GM23338 (cell line): Measurements from ENCODE around the gene IL18R1. TPM values are rescaled to one million over a fixed set of nuclear protein-coding genes. Genes with fewer than 3 reads are reported as not detected.

Experiments used
- ATAC-seq: fragments of 200-7000 bp; cut with Tn5 transposase; 3 replicates; pipeline ENCODE4 v1.9.1; 2020
- DNase-seq: peaks from one replicate; pipeline ENCODE4 v3.0.0-alpha.2; 2015; ENCODE audit warnings: low spot score
- H2AFZ ChIP-seq: fragments of 200-600 bp; sonication (generic); 2 replicates; pipeline ENCODE4 v1.8.0; 2016; ENCODE audit warnings: antibody characterized with exemption, mild to moderate bottlenecking, moderate library complexity
- H3F3A ChIP-seq: fragments of 200-600 bp; sonication (generic); replicated peaks from 2 replicates; pipeline ENCODE4 v1.8.0; 2017; ENCODE audit warnings: antibody characterized with exemption, mixed run types, low read depth
- H3K27ac ChIP-seq: fragments of 200-600 bp; sonication (generic); 2 replicates; pipeline ENCODE4 v1.6.1; 2016; ENCODE audit warnings: low read depth
- H3K27me3 ChIP-seq: fragments of 200-600 bp; sonication (generic); 2 replicates; pipeline ENCODE4 v1.8.0; 2016; ENCODE audit warnings: mild to moderate bottlenecking, mixed run types, moderate library complexity; ENCODE audit not compliant: insufficient read depth
- H3K36me3 ChIP-seq: fragments of 200-600 bp; sonication (generic); 2 replicates; pipeline ENCODE4 v1.8.0; 2016; ENCODE audit warnings: mild to moderate bottlenecking; ENCODE audit not compliant: insufficient read depth
- H3K4me1 ChIP-seq: fragments of 200-600 bp; sonication (generic); 2 replicates; pipeline ENCODE4 v1.8.0; 2016; ENCODE audit warnings: mild to moderate bottlenecking, moderate library complexity; ENCODE audit not compliant: insufficient read depth
- H3K4me2 ChIP-seq: fragments of 200-600 bp; sonication (generic); 2 replicates; pipeline ENCODE4 v1.7.1; 2017; ENCODE audit warnings: mixed run types
- H3K4me3 ChIP-seq: fragments of 200-600 bp; sonication (generic); 2 replicates; pipeline ENCODE4 v1.6.1; 2016; ENCODE audit warnings: mixed run types
- H3K79me2 ChIP-seq: fragments of 200-600 bp; sonication (generic); replicated peaks from 2 replicates; pipeline ENCODE4 v1.8.0; 2017; ENCODE audit warnings: mild to moderate bottlenecking; ENCODE audit not compliant: insufficient read depth
- H3K9me2 ChIP-seq: fragments of 200-600 bp; sonication (generic); 2 replicates; pipeline ENCODE4 v1.8.0; 2017; ENCODE audit not compliant: insufficient read depth
- H4K20me1 ChIP-seq: fragments of 200-600 bp; sonication (generic); replicated peaks from 2 replicates; pipeline ENCODE4 v1.8.0; 2017; ENCODE audit warnings: mild to moderate bottlenecking; ENCODE audit not compliant: insufficient read depth
- H3K27ac Mint-ChIP-seq: 2 replicates; pipeline ENCODE4 v1.8.0; 2020; ENCODE audit warnings: inconsistent platforms, mild to moderate bottlenecking, moderate library complexity, mixed read lengths
- H3K27me3 Mint-ChIP-seq: 3 replicates; pipeline ENCODE4 v1.8.0; 2022; ENCODE audit warnings: low read depth, mild to moderate bottlenecking, moderate library complexity, mixed read lengths, inconsistent platforms; ENCODE audit not compliant: insufficient read depth, poor library complexity
- H3K36me3 Mint-ChIP-seq: 3 replicates; pipeline ENCODE4 v1.8.0; 2021; ENCODE audit warnings: low read depth, mild to moderate bottlenecking, inconsistent platforms, moderate library complexity, mixed read lengths
- H3K4me1 Mint-ChIP-seq: 3 replicates; pipeline ENCODE4 v1.8.0; 2020; ENCODE audit warnings: mild to moderate bottlenecking, inconsistent platforms, mixed read lengths
- H3K4me3 Mint-ChIP-seq: 3 replicates; pipeline ENCODE4 v1.8.0; 2021; ENCODE audit warnings: moderate library complexity, mild to moderate bottlenecking, inconsistent platforms, mixed read lengths
- H3K9me3 Mint-ChIP-seq: 3 replicates; pipeline ENCODE4 v1.8.0; 2020; ENCODE audit warnings: moderate library complexity, mild to moderate bottlenecking, inconsistent platforms, mixed read lengths
- CREB1 ChIP-seq: fragments of 250-450 bp; sonication (Bioruptor Pico); IDR thresholded peaks from 2 replicates; pipeline ENCODE4 v1.5.0; 2020; ENCODE audit warnings: low read depth, mild to moderate bottlenecking, moderate library complexity
- CTCF ChIP-seq, 2 experiments: fragments of 200-600 bp in 1 of 2; sonication (generic) in 1 of 2; conservative IDR thresholded peaks; 2 replicates each; pipeline versions ENCODE4 v1.5.1 to v1.6.1; 2016 to 2017; ENCODE audit warnings: antibody characterized with exemption in 2 of 2, low read depth in 2 of 2, mild to moderate bottlenecking in 2 of 2, moderate library complexity in 1 of 2
- EZH2phosphoT487 ChIP-seq: fragments of 200-600 bp; sonication (generic); IDR thresholded peaks from one replicate; pipeline ENCODE4 v1.8.1; 2018; ENCODE audit warnings: antibody characterized with exemption; ENCODE audit not compliant: unreplicated experiment
- POLR2AphosphoS5 ChIP-seq: IDR thresholded peaks from 2 replicates; pipeline ENCODE4 v1.6.1; 2016; ENCODE audit warnings: antibody characterized with exemption, low read depth
- REST ChIP-seq: IDR thresholded peaks from one replicate; pipeline ENCODE4 v1.6.1; 2018; ENCODE audit warnings: antibody characterized with exemption; ENCODE audit not compliant: unreplicated experiment
- STAT1 ChIP-seq: IDR thresholded peaks from one replicate; pipeline ENCODE4 v1.6.1; 2016; ENCODE audit warnings: antibody characterized with exemption; ENCODE audit not compliant: unreplicated experiment
- ZNF462 ChIP-seq: fragments of 250-450 bp; sonication (Bioruptor Pico); IDR thresholded peaks from 2 replicates; pipeline ENCODE4 v1.5.0; 2020; ENCODE audit warnings: mild to moderate bottlenecking, moderate library complexity
- long read RNA-seq: library from polyadenylated mRNA; unstranded; transcript quantifications from one replicate; pipeline ENCODE4 v2.0.0, GENCODE V29; 2020; ENCODE audit not compliant: unreplicated experiment
- polyA plus RNA-seq: library from polyadenylated mRNA; unstranded; fragments of >200 nt; fragmentation: Nextera tagmentation; extraction: Ambion mirVana; gene quantifications from 2 replicates; pipeline ENCODE4 v1.2.1, GENCODE V29; 2016
- total RNA-seq: library from RNA; depleted of rRNA; stranded (reverse); fragments of >200 nt; shearing (Covaris generic); gene quantifications from 2 replicates; pipeline ENCODE4 v1.2.3, GENCODE V29; 2014; rRNA removed

Gene IL18R1
- 0.17 and 0.89 TPM in 2 replicates for total RNA-seq
- 0.39 TPM in 1 of 2 replicates, not detected in the other for polyA plus RNA-seq
- long read RNA-seq, result 0 reads

- no peaks in the 10 kb centered on the region; the same call in 1 of the 2 replicates for H3K4me1 ChIP-seq
These were observed at the start of gene IL18R1 for GRCh38 chr2:102355526-102356380. IL18R1 (plus strand) TSS chr2:102355796; CDS start chr2:102362661, 6,865 bp downstream.

More at GRCh38 chr2:102355526-102356380, at the start of gene IL18R1:
- Mint-ChIP-seq H3K9me3 (no peaks in the 10 kb centered on the region), H3K27me3 (peaks cover 12% of the 10 kb centered on the region), H3K36me3 (no peaks in the 10 kb centered on the region), H3K4me3 (peak within 1 kb of the TSS; percentile 79), H3K27ac (no peak within 1 kb of the TSS), H3K4me1 (no peaks in the 10 kb centered on the region; the same call in 2 of the 3 replicates)
- Histone ChIP-seq H3K9me2 (no peaks in the 10 kb centered on the region), H3K27me3 (peaks cover 20% of the 10 kb centered on the region), H3K27ac (no peak within 1 kb of the TSS), H4K20me1 (no peaks in the 10 kb centered on the region), H3K79me2 (no peaks in the 10 kb centered on the region), H3K4me2 (peak within 1 kb of the TSS; percentile 87), H3K4me3 (peak within 1 kb of the TSS; percentile 72), H3K36me3 (no peaks in the 10 kb centered on the region), H2AFZ (peak within 1 kb of the TSS; percentile 98), H3F3A (no peaks in the 10 kb centered on the region)
- no peak for TF ChIP-seq ZNF462 (CRISPR knock-in tag)
- TF ChIP-seq CTCF (conservative IDR thresholded peaks at IDR 0.05; ENCODE audit: low read depth in 2 of 2), result peak; percentile 60 to 74
- TF ChIP-seq POLR2AphosphoS5, result no peak
- TF ChIP-seq STAT1, result no peak
- no peak for TF ChIP-seq EZH2phosphoT487
- TF ChIP-seq CREB1, result no peak
- TF ChIP-seq REST, result no peak
- DNase-seq (peak; percentile 84), ATAC-seq (peak; percentile 98)
